NCI-H1694 (cell line): ENCODE data around the gene TNS3.
"Not testable (repeated sequence)": the region's sequence is repeated elsewhere in the genome, so short reads cannot be mapped to it uniquely, and the experiment has no call there.

Experiments used
- DNase-seq: peaks from one replicate; lab custom pipeline; 2025; lab: John Stamatoyannopoulos, UW

TNS3 gene

GRCh38 chr7:47561715-47562446 is 20.0 kb downstream of the TNS3 start:
- no peak for DNase-seq

- DNase-seq: no peak
Measured at GRCh38 chr7:47559306-47560220, 22.3 kb downstream of the TNS3 start.

DNA sequence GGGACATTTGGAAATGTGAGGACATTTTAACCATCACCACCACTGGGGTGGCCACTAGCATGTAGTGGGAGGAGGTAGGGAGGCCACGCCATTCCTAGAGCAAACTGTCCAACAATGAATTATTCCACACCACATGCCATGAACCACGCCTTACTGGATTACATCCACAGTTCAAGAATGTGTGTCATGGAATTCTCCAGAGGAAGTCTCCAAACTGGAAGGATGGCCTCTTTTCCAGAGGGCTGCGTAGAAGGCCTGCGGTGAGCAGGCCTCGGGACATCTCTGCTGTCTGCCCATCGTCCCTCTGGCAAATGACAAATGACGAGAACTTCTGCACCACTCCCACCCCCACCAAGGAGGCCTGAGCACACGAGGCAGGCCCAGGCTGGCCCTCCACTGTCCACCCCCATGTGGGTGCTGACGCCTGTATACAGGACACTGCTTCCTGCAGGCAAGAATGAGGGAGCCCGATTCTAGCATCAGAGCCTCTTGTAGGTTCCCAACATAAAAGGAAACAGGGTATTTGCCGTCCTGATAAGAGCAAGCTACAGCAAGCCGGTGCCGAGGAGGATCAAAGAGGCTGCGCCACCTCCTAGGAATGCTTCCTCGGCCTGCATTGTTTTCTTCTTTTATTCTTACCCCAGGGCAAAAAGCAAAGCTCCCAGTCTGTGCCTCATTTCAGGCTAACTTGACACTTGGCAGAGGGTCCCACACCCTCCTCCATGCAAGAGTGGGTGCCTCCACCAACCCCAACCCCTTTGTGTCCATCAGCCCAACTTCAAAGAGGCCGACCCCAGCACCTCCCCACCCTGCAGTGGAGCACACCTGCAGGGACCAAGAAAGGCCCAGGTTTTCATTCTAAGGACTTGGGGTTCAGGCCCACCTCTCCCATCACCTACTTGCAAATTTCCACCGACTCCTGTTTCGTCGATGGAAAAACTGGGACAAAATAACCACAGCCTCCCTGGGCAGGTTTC is 23.9 kb downstream of the TNS3 start:
- DNase-seq: no peak

GRCh38 chr7:47557317-47557693 is 24.6 kb downstream of the TNS3 start:
- no peak for DNase-seq

DNA sequence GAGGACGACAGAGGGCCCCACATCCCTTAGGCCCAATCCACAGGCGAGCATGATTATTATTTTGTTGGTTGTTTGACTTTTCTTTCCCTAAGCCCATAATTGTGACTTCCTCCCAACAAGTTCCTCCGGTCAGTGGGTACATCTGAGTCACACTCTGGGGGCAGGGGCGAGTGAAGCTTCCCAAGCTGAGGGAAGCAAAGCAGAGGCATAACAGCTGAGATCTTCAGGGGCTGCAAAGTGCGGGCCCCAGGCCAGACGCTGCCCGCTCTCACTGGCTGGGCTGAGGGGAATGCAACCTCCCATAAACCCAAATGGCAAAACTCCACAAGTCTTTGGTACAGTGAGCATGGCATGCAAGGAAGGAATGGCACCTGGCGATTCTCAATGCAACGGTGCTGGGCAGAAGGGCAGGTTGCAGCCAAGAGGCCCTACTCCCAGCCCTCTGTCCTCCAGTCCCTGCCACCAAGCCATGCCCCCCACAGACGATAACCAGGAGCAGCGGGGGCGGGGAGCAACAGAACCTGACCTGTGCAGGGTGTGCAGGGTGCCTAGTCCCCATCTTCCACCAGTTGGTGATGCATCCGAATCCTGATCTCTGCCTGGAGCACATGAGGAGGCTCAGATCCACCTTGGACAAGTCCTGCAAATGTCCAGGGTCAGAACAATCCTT is 25.3 kb downstream of the TNS3 start:
- no peak for DNase-seq

GRCh38 chr7:47553309-47553708 is 28.6 kb downstream of the TNS3 start:
- no peak for DNase-seq

DNA sequence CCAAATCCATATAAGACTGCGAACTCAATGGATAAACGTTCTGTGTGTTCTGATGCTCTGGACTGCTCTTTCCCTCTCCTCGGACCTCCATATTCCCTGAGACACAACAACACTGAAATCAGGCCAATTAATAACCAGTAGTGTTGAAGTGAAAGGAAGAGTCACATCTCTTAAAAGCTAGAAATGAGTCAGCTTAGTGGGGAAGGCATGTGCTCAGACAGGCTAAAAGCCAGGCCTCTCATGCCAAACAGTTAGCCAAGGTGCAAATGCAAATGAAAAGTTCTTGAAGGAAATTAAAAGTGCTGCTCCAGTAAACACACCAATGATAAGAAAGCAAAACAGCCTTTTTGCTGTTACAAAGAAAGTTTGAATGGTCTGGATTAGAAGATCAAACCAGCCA is 29.3 kb downstream of the TNS3 start:
- no peak for DNase-seq

DNA sequence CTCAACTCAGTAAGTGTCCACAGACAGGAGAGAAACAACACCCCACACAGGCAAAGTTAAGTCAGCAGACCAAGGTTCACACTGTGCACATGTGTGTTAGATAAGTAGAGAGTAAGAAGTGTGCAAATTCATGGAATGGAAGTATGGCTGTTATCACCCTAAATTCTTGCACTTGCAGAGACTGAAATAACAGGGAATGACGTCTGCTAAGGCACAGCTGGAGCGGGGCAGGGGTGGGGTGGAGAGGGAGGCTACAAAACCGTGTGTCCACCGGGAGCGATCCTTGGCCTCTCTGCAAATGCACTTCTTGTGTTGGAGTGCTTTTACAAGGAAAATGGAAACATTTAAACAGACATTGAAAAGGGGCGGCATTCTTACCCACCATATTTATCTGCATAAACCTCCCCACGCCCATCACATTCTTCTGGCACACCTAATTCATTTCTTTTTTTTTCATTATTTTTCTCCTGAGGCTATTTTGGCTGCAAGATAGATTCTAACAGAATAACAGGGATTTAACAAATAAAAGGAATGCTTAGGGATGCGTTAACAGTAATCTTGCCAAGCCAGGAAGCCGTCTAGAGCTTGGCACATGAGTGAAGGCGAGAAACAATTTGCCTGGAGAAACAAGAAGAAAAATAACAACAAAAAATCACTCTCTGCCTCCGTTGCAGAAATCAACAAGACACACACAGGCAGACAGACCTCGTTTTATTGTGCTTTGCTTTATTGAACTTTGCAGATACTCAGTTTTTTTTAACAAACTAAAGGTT is 30.1 kb downstream of the TNS3 start:
- no peak for DNase-seq

- no peak for DNase-seq
Measured at GRCh38 chr7:47550788-47551470, 31.0 kb downstream of the TNS3 start.

DNA sequence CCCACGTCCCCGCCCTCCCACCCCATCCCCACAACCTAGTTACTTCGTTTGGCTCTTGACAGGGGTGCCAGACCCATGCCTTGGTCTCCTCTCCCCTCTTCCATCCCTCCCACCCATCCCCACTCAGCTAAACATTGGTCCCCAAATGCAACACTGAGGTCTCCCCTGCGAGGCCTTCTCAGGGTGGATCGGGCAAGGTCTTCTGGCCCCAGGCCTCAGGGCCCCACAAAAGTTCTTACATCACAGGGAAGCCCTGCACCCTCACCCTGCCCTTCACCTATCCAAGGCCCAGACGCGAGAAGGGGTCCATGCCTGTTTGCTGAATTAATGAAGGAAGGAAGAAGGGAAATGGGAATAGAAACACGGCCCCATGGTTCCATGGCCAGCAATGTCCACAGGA is 32.0 kb downstream of the TNS3 start:
- DNase-seq: no peak

GRCh38 chr7:47549397-47549796 is 32.5 kb downstream of the TNS3 start:
- no peak for DNase-seq

DNA sequence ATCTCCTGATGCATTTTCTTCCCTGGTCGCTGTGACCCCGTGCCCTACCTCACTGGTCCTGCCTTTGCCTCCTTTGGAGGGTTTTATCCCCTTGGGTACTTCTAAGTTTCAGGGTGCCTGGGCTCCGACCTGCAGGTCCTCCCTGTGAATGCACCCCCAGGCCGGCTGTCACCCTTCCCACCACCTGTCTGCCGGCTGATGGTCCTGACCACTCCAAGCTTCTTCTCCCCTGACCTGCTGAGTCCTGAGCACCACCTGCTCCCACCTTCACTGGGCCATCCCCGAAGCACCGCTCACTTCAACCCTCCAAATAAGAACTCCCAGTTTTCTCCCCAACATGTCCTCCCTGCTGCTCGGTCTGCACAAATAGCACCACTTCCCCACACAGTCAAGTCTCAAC is 33.4 kb downstream of the TNS3 start:
- no peak for DNase-seq

- DNase-seq: no peak
Measured at GRCh38 chr7:47546733-47547494, 35.0 kb downstream of the TNS3 start.

DNA sequence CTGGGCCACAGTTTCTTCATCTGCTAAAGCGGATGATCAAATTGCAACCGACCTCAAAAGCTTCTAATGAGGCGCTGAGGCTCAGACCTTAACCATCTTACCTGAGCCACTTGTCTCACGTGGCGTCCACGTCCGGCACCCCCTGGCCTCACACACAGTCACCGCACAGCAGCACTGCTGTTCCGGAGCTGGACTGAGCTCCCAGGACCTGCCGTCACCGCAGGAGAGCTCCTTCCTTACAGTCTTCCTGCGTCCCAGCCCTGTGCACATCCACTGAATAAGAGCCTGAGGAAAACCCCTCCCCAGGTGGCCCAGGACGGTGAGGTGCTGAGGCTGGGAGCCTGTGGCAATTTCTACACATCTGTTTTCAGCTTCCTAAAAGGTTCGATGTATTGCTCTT is 35.7 kb downstream of the TNS3 start:
- no peak for DNase-seq

- DNase-seq: no peak
Measured at GRCh38 chr7:47544416-47544815, 37.5 kb downstream of the TNS3 start.

- DNase-seq: no peak
Measured at GRCh38 chr7:47543714-47544113, 38.2 kb downstream of the TNS3 start.

DNA sequence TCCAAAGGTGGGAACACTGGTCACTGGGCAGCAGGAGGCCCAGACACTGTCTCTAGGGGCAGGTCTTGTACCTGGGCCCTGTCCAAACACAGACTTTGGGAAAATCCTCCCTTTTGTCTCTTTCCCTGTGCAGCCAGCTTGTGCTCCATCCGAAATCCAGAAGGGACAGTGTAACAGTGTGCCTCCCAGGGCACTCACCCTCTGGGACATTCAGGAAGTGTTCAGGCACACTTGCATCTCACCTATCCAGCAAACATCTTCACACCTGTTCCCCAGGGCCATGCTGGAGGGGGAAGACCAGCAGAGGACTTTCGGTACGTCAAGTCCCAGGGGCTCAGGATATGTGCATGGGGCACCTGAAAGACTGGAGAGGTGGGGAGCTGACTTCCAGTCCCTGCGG is 38.9 kb downstream of the TNS3 start:
- no peak for DNase-seq

DNA sequence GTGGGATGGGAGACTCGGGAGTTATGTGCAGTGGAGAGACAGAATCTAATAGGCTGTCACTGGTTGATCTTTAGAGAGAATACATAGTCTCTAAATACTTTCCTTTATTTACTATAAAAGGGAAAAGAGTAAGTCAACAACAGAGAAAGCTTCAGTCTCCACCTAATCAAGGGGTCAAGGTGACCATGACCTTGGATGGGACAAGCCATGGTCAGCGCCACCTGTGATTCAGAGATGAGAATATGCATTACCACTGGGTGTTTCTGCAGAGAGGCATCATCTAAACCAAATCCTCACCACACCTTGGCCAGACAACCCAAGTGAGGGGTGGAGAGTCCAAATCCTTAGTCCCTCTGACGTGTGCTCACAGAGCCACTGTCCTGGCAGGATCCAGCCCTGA is 39.9 kb downstream of the TNS3 start:
- no peak for DNase-seq

- DNase-seq: not testable (repeated sequence)
Measured at GRCh38 chr7:47541485-47541884, 40.4 kb downstream of the TNS3 start.
